SU-DHL-6 (cell line): ENCODE data around the gene SYT8.

Source experiments
- H2AFZ ChIP-seq: fragments of 200-600 bp; sonication (generic); 2 replicates; pipeline ENCODE4 v1.6.1; 2014; ENCODE audit warnings: low read depth, mild to moderate bottlenecking, moderate library complexity, mixed read lengths, antibody characterized with exemption, low read length; ENCODE audit not compliant: severe bottlenecking
- H3F3A ChIP-seq: fragments of 200-600 bp; shearing (Covaris generic); 2 replicates; pipeline ENCODE4 v1.6.0; 2016; ENCODE audit warnings: antibody characterized with exemption, mild to moderate bottlenecking; ENCODE audit not compliant: insufficient read depth
- H3K27ac ChIP-seq: fragments of 200-600 bp; sonication (generic); 2 replicates; pipeline ENCODE4 v1.5.1; 2016; ENCODE audit warnings: low read depth, mild to moderate bottlenecking, low read length, moderate library complexity, mixed read lengths
- H3K27me3 ChIP-seq: fragments of 200-600 bp; sonication (generic), shearing (Covaris generic); 2 replicates; pipeline ENCODE4 v1.6.0; 2014; ENCODE audit warnings: mild to moderate bottlenecking, low read length
- H3K36me3 ChIP-seq: fragments of 200-600 bp; sonication (generic); 2 replicates; pipeline ENCODE4 v1.6.1; 2014; ENCODE audit warnings: mild to moderate bottlenecking, low read length, mixed read lengths
- H3K4me2 ChIP-seq: fragments of 300-600, 200-600 bp; shearing (Covaris generic), sonication (generic); 2 replicates; pipeline ENCODE4 v1.6.0; 2014; ENCODE audit warnings: low read length, low read depth, mild to moderate bottlenecking; ENCODE audit not compliant: poor library complexity, severe bottlenecking
- H3K4me3 ChIP-seq: fragments of 200-600 bp; sonication (generic); 2 replicates; pipeline ENCODE4 v1.5.1; 2014; ENCODE audit warnings: antibody characterized with exemption, low read length, mild to moderate bottlenecking, mixed read lengths; ENCODE audit not compliant: insufficient read depth, poor library complexity, severe bottlenecking
- H3K79me2 ChIP-seq: fragments of 200-600 bp; sonication (generic); 2 replicates; pipeline ENCODE4 v1.6.1; 2014; ENCODE audit warnings: mild to moderate bottlenecking, low read length, moderate library complexity; ENCODE audit not compliant: insufficient read depth
- H3K9ac ChIP-seq: fragments of 200-600 bp; sonication (generic); 2 replicates; pipeline ENCODE4 v1.7.0; 2014; ENCODE audit warnings: mild to moderate bottlenecking, low read length
- H3K9me2 ChIP-seq: fragments of 200-600 bp; sonication (generic); replicated peaks from 2 replicates; pipeline ENCODE4 v1.6.1; 2014; ENCODE audit warnings: low read length; ENCODE audit not compliant: insufficient read depth
- H3K9me3 ChIP-seq: fragments of 200-600 bp; sonication (generic); 2 replicates; pipeline ENCODE4 v1.6.1; 2014; ENCODE audit warnings: low read length, mixed read lengths; ENCODE audit not compliant: insufficient read depth
- H4K20me1 ChIP-seq: fragments of 200-600 bp; sonication (generic); 2 replicates; pipeline ENCODE4 v1.6.1; 2014; ENCODE audit warnings: low read depth, mild to moderate bottlenecking, antibody characterized with exemption, low read length, moderate library complexity, mixed read lengths
- EZH2phosphoT487 ChIP-seq: fragments of 200-600 bp; sonication (generic), shearing (Covaris generic); conservative IDR thresholded peaks from 2 replicates; pipeline ENCODE4 v1.6.1; 2018; ENCODE audit warnings: mild to moderate bottlenecking, antibody characterized with exemption, low read length, moderate library complexity, mixed read lengths
- TF ChIP-seq, protein P1 (sequence below): fragments of 200-600 bp; sonication (generic); IDR thresholded peaks from one replicate; pipeline ENCODE4 v1.5.1; 2017; ENCODE audit warnings: antibody characterized with exemption, mild to moderate bottlenecking, low read length, moderate library complexity; ENCODE audit not compliant: insufficient read depth, poor library complexity, severe bottlenecking

SYT8 gene

DNA sequence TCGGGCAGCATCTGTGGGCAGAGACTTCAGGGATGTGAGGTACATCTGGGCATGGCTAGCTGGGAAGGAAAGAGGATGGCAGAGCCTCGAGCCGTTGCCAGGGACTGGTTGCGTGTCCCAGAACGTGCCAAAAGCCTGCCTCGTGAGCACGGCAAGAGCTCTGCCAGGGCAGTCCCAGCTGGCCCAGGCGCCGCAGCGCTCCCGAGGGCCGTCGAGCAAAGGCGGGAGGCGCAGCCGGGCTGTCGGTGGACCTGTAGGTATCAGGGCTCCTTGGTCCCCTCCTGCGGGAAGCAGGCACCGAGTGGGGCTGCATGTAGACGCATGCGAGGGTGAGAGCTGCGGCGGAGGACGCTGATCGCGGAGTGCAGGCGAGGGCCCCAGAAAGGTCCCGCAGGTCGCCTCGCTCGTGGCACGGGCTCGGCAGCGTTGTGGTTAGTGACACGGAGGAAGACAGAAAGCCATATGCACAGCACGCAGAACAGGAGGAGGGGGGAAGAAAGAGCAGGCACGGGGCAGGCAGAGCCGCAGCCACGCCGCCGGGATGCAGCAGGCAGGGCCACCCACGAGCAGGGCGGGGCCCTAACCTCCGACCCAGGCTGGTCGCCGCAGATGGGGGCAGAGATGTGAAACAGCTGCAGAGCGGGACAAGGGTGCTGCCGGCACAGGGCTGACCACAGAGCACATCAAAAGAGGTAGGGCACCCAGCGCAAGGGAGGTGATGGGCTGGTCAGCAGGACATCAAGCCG lies 36.1 kb downstream of the SYT8 start:
- no peak for TF ChIP-seq EZH2phosphoT487
- TF ChIP-seq, protein P1, sequence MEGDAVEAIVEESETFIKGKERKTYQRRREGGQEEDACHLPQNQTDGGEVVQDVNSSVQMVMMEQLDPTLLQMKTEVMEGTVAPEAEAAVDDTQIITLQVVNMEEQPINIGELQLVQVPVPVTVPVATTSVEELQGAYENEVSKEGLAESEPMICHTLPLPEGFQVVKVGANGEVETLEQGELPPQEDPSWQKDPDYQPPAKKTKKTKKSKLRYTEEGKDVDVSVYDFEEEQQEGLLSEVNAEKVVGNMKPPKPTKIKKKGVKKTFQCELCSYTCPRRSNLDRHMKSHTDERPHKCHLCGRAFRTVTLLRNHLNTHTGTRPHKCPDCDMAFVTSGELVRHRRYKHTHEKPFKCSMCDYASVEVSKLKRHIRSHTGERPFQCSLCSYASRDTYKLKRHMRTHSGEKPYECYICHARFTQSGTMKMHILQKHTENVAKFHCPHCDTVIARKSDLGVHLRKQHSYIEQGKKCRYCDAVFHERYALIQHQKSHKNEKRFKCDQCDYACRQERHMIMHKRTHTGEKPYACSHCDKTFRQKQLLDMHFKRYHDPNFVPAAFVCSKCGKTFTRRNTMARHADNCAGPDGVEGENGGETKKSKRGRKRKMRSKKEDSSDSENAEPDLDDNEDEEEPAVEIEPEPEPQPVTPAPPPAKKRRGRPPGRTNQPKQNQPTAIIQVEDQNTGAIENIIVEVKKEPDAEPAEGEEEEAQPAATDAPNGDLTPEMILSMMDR = no peak
- H3F3A ChIP-seq = no peaks in the 10 kb centered on the region
- H3K9ac ChIP-seq = no peak overlapping the region
- H3K9me3 ChIP-seq = no peaks in the 10 kb centered on the region
- H3K4me2 ChIP-seq = no peak overlapping the region
- no peaks in the 10 kb centered on the region; the same call in 1 of the 2 replicates for H4K20me1 ChIP-seq
- no peaks in the 10 kb centered on the region for H3K36me3 ChIP-seq
- H3K27ac ChIP-seq = no peak overlapping the region
- H3K9me2 ChIP-seq = no peaks in the 10 kb centered on the region
- H3K79me2 ChIP-seq = no peaks in the 10 kb centered on the region
- H3K4me3 ChIP-seq = no peak overlapping the region
- H2AFZ ChIP-seq = no peak overlapping the region
- no peaks in the 10 kb centered on the region for H3K27me3 ChIP-seq

DNA sequence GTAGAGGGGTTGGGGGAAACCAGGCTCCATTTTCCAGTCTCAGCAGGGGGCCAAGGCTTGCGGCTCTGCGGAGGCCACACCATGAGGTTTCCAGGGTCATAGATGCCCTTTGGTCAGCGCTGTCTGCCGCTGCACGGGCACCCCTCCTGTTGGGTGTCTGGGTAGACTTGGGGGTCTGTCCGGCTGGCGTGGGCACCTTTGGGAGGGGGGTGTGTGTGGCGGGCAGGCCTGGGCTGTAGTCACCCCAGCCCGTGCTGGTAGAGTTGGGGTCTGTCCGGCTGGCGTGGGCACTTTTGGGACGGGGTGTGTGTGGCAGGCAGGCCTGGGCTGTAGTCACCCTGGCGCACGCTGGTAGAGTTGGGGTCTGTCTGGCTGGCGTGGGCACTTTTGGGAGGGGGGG lies 36.7 kb downstream of the SYT8 start:
- Histone ChIP-seq H3F3A (no peaks in the 10 kb centered on the region), H3K4me3 (no peak overlapping the region), H3K27me3 (no peaks in the 10 kb centered on the region), H4K20me1 (no peaks in the 10 kb centered on the region; the same call in 1 of the 2 replicates), H3K9me3 (no peaks in the 10 kb centered on the region), H3K27ac (no peak overlapping the region), H3K4me2 (no peak overlapping the region), H3K9ac (no peak overlapping the region), H3K36me3 (no peaks in the 10 kb centered on the region), H3K9me2 (no peaks in the 10 kb centered on the region), H3K79me2 (no peaks in the 10 kb centered on the region), H2AFZ (no peak overlapping the region)
- TF ChIP-seq, protein P1 = no peak
- TF ChIP-seq EZH2phosphoT487 = no peak

DNA sequence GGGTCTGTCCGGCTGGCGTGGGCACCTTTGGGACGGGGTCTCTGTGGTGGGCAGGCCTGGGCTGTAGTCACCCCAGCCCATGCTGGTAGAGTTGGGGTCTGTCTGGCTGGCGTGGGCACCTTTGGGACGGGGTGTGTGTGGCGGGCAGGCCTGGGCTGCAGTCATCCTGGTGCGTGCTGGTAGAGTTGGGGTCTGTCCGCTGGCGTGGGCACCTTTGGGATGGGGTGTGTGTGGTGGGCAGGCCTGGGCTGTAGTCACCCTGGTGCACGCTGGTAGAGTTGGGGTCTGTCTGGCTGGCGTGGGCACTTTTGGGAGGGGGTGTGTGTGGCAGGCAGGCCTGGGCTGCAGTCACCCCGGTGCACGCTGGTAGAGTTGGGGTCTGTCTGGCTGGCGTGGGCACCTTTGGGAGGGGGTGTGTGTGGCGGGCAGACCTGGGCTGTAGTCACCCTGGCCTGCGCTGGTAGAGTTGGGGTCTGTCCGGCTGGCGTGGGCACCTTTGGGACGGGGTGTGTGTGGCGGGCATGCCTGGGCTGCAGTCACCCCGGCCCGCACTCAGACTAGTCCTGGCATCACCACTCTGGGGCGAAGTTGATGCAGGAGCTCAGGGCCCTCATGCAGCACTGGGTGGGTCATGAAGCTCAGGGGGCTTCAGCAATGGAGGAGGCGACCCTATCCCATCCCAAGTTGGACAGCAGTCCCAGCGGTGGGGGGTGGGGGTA lies 37.6 kb downstream of the SYT8 start:
- H2AFZ ChIP-seq = no peak overlapping the region
- no peak for TF ChIP-seq EZH2phosphoT487
- TF ChIP-seq, protein P1 = no peak
- no peaks in the 10 kb centered on the region for H3K9me3 ChIP-seq
- no peaks in the 10 kb centered on the region; the same call in 1 of the 2 replicates for H4K20me1 ChIP-seq
- H3K4me2 ChIP-seq = no peak overlapping the region
- no peaks in the 10 kb centered on the region for H3K9me2 ChIP-seq
- H3K36me3 ChIP-seq = no peaks in the 10 kb centered on the region
- no peak overlapping the region for H3K4me3 ChIP-seq
- H3K79me2 ChIP-seq = no peaks in the 10 kb centered on the region
- no peaks in the 10 kb centered on the region for H3K27me3 ChIP-seq
- no peak overlapping the region for H3K9ac ChIP-seq
- no peaks in the 10 kb centered on the region for H3F3A ChIP-seq
- no peak overlapping the region for H3K27ac ChIP-seq
